HCT116 (cell line): ENCODE data around the gene STAMBP. TPM values are rescaled to one million over a fixed set of nuclear protein-coding genes. Genes with fewer than 3 reads are reported as not detected.

Source experiments
- ATAC-seq: fragments of 200-7000 bp; cut with Tn5 transposase; 2 replicates; pipeline ENCODE4 v1.9.1; 2020; ENCODE audit warnings: mild to moderate bottlenecking, moderate library complexity
- BruUV-seq: library from RNA; stranded (reverse); fragments of 400-500 nt; replicated peaks from 2 replicates; lab custom pipeline; 2021; lab: Mats Ljungman, UMichigan
- CTCF ChIA-PET: fragments of 300-600 bp; sonication (Branson Sonifier 250); formaldehyde crosslinking; loops from one replicate; lab custom pipeline; 2021; ENCODE audit warnings: antibody characterized with exemption; lab: Charles Lee
- POLR2A ChIA-PET: fragments of 300-600, 350-600 bp; sonication (Branson Sonifier 250); formaldehyde crosslinking; loops from one replicate; lab custom pipeline; 2021; ENCODE audit warnings: antibody characterized with exemption; lab: Charles Lee
- RAD21 ChIA-PET, 2 experiments: fragments of 300-600 bp; sonication (Branson Sonifier 250); formaldehyde crosslinking; loops; one replicate each; lab custom pipeline; 2023; ENCODE audit warnings: low total read pairs in 2 of 2; ENCODE audit not compliant: uncharacterized antibody in 2 of 2, unreplicated experiment in 2 of 2, low non-redundant PET in 1 of 2; lab: Charles Lee
- DNase-seq: peaks from one replicate; pipeline ENCODE4 v3.0.0-alpha.2; 2010; ENCODE audit warnings: low read depth, low spot score
- H2AFZ ChIP-seq: fragments of 200-600 bp; shearing (Covaris generic), sonication (generic); 2 replicates; pipeline ENCODE4 v1.6.1; 2017; ENCODE audit warnings: low read depth, mixed run types, mixed read lengths, antibody characterized with exemption, low read length; ENCODE audit not compliant: poor library complexity, severe bottlenecking
- H3K27ac ChIP-seq: 2 replicates; pipeline ENCODE4 v1.5.1; 2012; ENCODE audit warnings: low read depth, low read length
- H3K27me3 ChIP-seq: fragments of 200-600 bp; sonication (generic); 2 replicates; pipeline ENCODE4 v1.6.1; 2016; ENCODE audit warnings: mixed run types, low read length, mixed read lengths; ENCODE audit not compliant: insufficient read depth
- H3K36me3 ChIP-seq, 2 experiments: fragments of 200-500 bp in 1 of 2; fragments of 200-600 bp in 1 of 2; sonication (Bioruptor generic) in 1 of 2; sonication (generic) in 1 of 2; 2 replicates each; pipeline versions ENCODE4 v1.5.1 to v1.6.1; 2014 to 2016; ENCODE audit warnings: low read length in 2 of 2, inconsistent platforms in 1 of 2, mixed read lengths in 1 of 2, mixed run types in 1 of 2; ENCODE audit not compliant: insufficient read depth in 2 of 2, control insufficient read depth in 1 of 2
- H3K4me1 ChIP-seq, 2 experiments: fragments of 200-600 bp in 1 of 2; sonication (generic) in 1 of 2; 2 replicates each; pipeline versions ENCODE4 v1.5.1 to v1.6.1; 2012 to 2017; ENCODE audit warnings: low read length in 2 of 2, inconsistent platforms in 1 of 2, mild to moderate bottlenecking in 1 of 2, mixed read lengths in 1 of 2, mixed run types in 1 of 2, moderate library complexity in 1 of 2; ENCODE audit not compliant: insufficient read depth in 2 of 2, control insufficient read depth in 1 of 2
- H3K4me2 ChIP-seq: fragments of 200-600 bp; sonication (generic); 2 replicates; pipeline ENCODE4 v1.6.1; 2017; ENCODE audit warnings: mixed run types, low read length, mixed read lengths
- H3K4me3 ChIP-seq, 2 experiments: fragments of 200-600 bp in 1 of 2; sonication (generic) in 1 of 2; replicated peaks in 1 of 2; 2 replicates each; pipeline ENCODE4 v1.5.1; 2011 to 2016; ENCODE audit warnings: low read length in 2 of 2, control low read depth in 1 of 2, low read depth in 1 of 2, mild to moderate bottlenecking in 1 of 2, mixed read lengths in 1 of 2, mixed run types in 1 of 2
- H3K79me2 ChIP-seq: fragments of 200-600 bp; sonication (generic); 2 replicates; pipeline ENCODE4 v1.6.1; 2017; ENCODE audit warnings: mild to moderate bottlenecking, mixed run types, low read length, moderate library complexity, mixed read lengths; ENCODE audit not compliant: insufficient read depth
- H3K9ac ChIP-seq: fragments of 200-600 bp; sonication (generic); 2 replicates; pipeline ENCODE4 v1.6.1; 2016; ENCODE audit warnings: low read length, mixed read lengths
- H3K9me2 ChIP-seq: fragments of 200-600 bp; sonication (generic), shearing (Covaris generic); 2 replicates; pipeline ENCODE4 v1.6.1; 2017; ENCODE audit warnings: mixed run types, mild to moderate bottlenecking, moderate library complexity; ENCODE audit not compliant: insufficient read depth
- H3K9me3 ChIP-seq, 2 experiments: fragments of 200-500 bp in 1 of 2; fragments of 200-600 bp in 1 of 2; sonication (Bioruptor generic) in 1 of 2; sonication (generic) in 1 of 2; 2 replicates each; pipeline ENCODE4 v1.6.1; 2014 to 2017; ENCODE audit warnings: low read length in 2 of 2, mixed read lengths in 2 of 2, inconsistent platforms in 1 of 2, low read depth in 1 of 2, mild to moderate bottlenecking in 1 of 2, mixed run types in 1 of 2, moderate library complexity in 1 of 2; ENCODE audit not compliant: control insufficient read depth in 1 of 2, insufficient read depth in 1 of 2
- H4K20me1 ChIP-seq: fragments of 200-600 bp; sonication (generic), shearing (Covaris generic); 2 replicates; pipeline ENCODE4 v1.6.1; 2017; ENCODE audit warnings: mixed run types, mild to moderate bottlenecking, moderate library complexity; ENCODE audit not compliant: insufficient read depth
- ELF1 ChIP-seq: IDR thresholded peaks from 2 replicates; pipeline ENCODE4 v1.6.1; 2012; ENCODE audit warnings: low read depth, borderline replicate concordance
- JUND ChIP-seq: IDR thresholded peaks from 2 replicates; pipeline ENCODE4 v1.6.1; 2012
- POLR2A ChIP-seq: IDR thresholded peaks from 2 replicates; pipeline ENCODE4 v1.7.0; 2011; ENCODE audit warnings: borderline replicate concordance; ENCODE audit not compliant: insufficient read depth, insufficient read length; ENCODE audit errors: extremely low read depth
- TCF7L2 ChIP-seq: IDR thresholded peaks from 2 replicates; pipeline ENCODE4 v1.7.0; 2011; ENCODE audit warnings: borderline replicate concordance, inconsistent platforms; ENCODE audit not compliant: insufficient read depth, insufficient read length; ENCODE audit errors: extremely low read depth
- intact Hi-C: fragments of 100-400 bp; cut with micrococcal nuclease; formaldehyde crosslinking; loops from 2 replicates; pipeline ENCODE4 v1.10.0; 2022
- total RNA-seq: library from RNA; stranded (reverse); gene quantifications from one replicate; pipeline ENCODE4 v1.2.1, GENCODE V29; 2021; ENCODE audit not compliant: unreplicated experiment
- TF ChIP-seq, protein P1 (sequence below): IDR thresholded peaks from 2 replicates; pipeline ENCODE4 v1.6.1; 2012; ENCODE audit warnings: low read depth
- TF ChIP-seq, protein P2 (sequence below): IDR thresholded peaks from 2 replicates; pipeline ENCODE4 v1.6.1; 2012
- TF ChIP-seq, protein P3 (sequence below): IDR thresholded peaks from 2 replicates; pipeline ENCODE4 v1.6.1; 2011; ENCODE audit warnings: mild to moderate bottlenecking, low read length, moderate library complexity; ENCODE audit not compliant: insufficient replicate concordance; ENCODE audit errors: extremely low read depth

Gene STAMBP
- total RNA-seq, 1 experiment from 2014 or later = 45.2 TPM

DNA sequence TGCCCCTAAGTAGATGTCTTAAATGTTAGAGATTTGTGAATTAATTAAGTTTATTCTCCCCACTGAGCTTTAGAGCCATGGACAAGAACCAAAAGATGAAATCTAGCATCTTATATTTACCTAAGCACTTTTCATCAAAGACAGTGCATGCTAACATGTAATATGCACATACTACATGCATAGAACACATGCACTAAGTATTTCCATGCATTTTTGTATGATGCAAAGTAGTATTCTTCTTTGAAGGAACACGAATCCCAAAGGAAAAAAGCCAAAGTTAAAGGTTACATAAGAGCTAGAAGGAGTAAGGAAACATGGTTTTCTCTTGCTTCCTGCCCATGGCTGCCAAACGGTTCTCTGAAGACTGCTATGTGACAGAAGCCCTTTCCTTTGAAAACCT lies 15.3 kb downstream of the STAMBP start (continued):
- TF ChIP-seq, protein P1, sequence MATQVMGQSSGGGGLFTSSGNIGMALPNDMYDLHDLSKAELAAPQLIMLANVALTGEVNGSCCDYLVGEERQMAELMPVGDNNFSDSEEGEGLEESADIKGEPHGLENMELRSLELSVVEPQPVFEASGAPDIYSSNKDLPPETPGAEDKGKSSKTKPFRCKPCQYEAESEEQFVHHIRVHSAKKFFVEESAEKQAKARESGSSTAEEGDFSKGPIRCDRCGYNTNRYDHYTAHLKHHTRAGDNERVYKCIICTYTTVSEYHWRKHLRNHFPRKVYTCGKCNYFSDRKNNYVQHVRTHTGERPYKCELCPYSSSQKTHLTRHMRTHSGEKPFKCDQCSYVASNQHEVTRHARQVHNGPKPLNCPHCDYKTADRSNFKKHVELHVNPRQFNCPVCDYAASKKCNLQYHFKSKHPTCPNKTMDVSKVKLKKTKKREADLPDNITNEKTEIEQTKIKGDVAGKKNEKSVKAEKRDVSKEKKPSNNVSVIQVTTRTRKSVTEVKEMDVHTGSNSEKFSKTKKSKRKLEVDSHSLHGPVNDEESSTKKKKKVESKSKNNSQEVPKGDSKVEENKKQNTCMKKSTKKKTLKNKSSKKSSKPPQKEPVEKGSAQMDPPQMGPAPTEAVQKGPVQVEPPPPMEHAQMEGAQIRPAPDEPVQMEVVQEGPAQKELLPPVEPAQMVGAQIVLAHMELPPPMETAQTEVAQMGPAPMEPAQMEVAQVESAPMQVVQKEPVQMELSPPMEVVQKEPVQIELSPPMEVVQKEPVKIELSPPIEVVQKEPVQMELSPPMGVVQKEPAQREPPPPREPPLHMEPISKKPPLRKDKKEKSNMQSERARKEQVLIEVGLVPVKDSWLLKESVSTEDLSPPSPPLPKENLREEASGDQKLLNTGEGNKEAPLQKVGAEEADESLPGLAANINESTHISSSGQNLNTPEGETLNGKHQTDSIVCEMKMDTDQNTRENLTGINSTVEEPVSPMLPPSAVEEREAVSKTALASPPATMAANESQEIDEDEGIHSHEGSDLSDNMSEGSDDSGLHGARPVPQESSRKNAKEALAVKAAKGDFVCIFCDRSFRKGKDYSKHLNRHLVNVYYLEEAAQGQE = no peak
- TF ChIP-seq, protein P2, sequence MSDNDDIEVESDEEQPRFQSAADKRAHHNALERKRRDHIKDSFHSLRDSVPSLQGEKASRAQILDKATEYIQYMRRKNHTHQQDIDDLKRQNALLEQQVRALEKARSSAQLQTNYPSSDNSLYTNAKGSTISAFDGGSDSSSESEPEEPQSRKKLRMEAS = no peak
- no peak for TF ChIP-seq ELF1
- TF ChIP-seq JUND = no peak
- TF ChIP-seq, protein P3, sequence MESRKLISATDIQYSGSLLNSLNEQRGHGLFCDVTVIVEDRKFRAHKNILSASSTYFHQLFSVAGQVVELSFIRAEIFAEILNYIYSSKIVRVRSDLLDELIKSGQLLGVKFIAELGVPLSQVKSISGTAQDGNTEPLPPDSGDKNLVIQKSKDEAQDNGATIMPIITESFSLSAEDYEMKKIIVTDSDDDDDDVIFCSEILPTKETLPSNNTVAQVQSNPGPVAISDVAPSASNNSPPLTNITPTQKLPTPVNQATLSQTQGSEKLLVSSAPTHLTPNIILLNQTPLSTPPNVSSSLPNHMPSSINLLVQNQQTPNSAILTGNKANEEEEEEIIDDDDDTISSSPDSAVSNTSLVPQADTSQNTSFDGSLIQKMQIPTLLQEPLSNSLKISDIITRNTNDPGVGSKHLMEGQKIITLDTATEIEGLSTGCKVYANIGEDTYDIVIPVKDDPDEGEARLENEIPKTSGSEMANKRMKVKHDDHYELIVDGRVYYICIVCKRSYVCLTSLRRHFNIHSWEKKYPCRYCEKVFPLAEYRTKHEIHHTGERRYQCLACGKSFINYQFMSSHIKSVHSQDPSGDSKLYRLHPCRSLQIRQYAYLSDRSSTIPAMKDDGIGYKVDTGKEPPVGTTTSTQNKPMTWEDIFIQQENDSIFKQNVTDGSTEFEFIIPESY = no peak

DNA sequence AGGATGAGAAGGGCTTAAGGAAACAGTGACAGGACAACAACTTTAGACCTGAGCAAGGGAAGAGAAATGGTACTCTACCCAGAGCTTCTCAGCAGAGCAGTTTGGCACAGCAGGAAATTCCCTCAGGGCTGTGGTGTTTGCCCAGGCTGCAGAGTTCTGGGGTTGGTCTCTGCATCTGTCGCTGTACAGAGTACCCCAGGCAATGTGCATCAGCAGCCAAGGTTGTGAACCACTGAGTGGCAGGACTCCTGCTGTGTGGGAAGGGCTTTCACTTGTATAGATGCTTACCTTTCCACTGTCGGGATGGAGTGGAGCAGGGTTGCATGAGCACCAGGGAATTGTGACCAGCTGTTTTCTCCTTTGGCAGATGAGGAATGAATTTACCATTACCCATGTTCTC lies 21.2 kb downstream of the STAMBP start:
- no peak overlapping the region for H3K27ac ChIP-seq
- POLR2A ChIA-PET = no interaction called here
- intact Hi-C loops = no loop called here
- H3K79me2 ChIP-seq = no peaks in the 10 kb centered on the region
- no peaks in the 10 kb centered on the region for H3K9me2 ChIP-seq
- TF ChIP-seq TCF7L2 = no peak
- TF ChIP-seq POLR2A = no peak
- no peak overlapping the region for H3K4me3 ChIP-seq
- no peak overlapping the region for H2AFZ ChIP-seq
- no peaks in the 10 kb centered on the region for H3K27me3 ChIP-seq
- H4K20me1 ChIP-seq = peaks cover 3% of the 10 kb centered on the region; the same call in 1 of the 2 replicates
- peaks cover 38 to 51% of the 10 kb centered on the region in 2 experiments for H3K36me3 ChIP-seq
- no peak overlapping the region for H3K4me2 ChIP-seq
- no peak for ATAC-seq
- DNase-seq = no peak
- RAD21 ChIA-PET = no interaction called here
- no peaks in the 10 kb centered on the region for H3K9me3 ChIP-seq
- CTCF ChIA-PET = no interaction called here
- peaks cover 14 to 20% of the 10 kb centered on the region in 2 experiments for H3K4me1 ChIP-seq
- no TSS peak for BruUV-seq
- H3K9ac ChIP-seq = no peak overlapping the region
